ENCODE data around the gene KLK14. TPM values are rescaled to one million over a fixed set of nuclear protein-coding genes. Genes with fewer than 3 reads are reported as not detected.

The KLK14 gene
- total RNA-seq, 1 donor from 2014 or later: 0.23 TPM

GRCh38 chr19:51091895-51092873 is 9.5 kb upstream of the KLK14 start:
- Mint-ChIP-seq H3K9me3 (ENCODE audit: unreplicated experiment) (no peaks in the 10 kb centered on the region), H3K27me3 (ENCODE audit: low read depth, unreplicated experiment) (peaks cover 28% of the 10 kb centered on the region), H3K4me1 (ENCODE audit: low read depth, unreplicated experiment) (peaks cover 5% of the 10 kb centered on the region), H3K36me3 (ENCODE audit: low read depth, unreplicated experiment) (peaks cover 2% of the 10 kb centered on the region), H3K4me3 (ENCODE audit: unreplicated experiment) (no peak overlapping the region), H3K27ac (ENCODE audit: unreplicated experiment) (no peak overlapping the region)
- H3K4me1 ChIP-seq (ENCODE audit: insufficient read depth, low read length): no peaks in the 10 kb centered on the region
- H3K9ac ChIP-seq (ENCODE audit: low read length): no peak overlapping the region
- no peaks in the 10 kb centered on the region for H3K79me2 ChIP-seq (ENCODE audit: insufficient read depth, low read length)
- H3K4me3 ChIP-seq (ENCODE audit: insufficient read depth, low read depth, low read length): no peak overlapping the region
- H3K4me2 ChIP-seq (ENCODE audit: low read length): no peak overlapping the region
- no peaks in the 10 kb centered on the region for H3K36me3 ChIP-seq (ENCODE audit: insufficient read depth, low read length)
- TF ChIP-seq CTCF (IDR thresholded peaks at IDR 0.05; ENCODE audit: insufficient read depth, low read depth, low read length) (no peak), EZH2 (IDR thresholded peaks at IDR 0.05; ENCODE audit: insufficient read depth, low read length) (no peak)
- no peak overlapping the region for H3K27ac ChIP-seq (ENCODE audit: low read depth, low read length)
- no peaks in the 10 kb centered on the region for H3K9me3 ChIP-seq (ENCODE audit: insufficient read depth, low read depth, low read length)
- no peaks in the 10 kb centered on the region for H3K27me3 ChIP-seq (ENCODE audit: insufficient read depth, low read length)
- FAIRE-seq: no peak
- DNase-seq (ENCODE audit: low read depth): no peak
- peaks cover 24% of the 10 kb centered on the region for H4K20me1 ChIP-seq (ENCODE audit: insufficient read depth, low read length)
- no peak overlapping the region for H2AFZ ChIP-seq (ENCODE audit: low read depth, low read length)

DNA sequence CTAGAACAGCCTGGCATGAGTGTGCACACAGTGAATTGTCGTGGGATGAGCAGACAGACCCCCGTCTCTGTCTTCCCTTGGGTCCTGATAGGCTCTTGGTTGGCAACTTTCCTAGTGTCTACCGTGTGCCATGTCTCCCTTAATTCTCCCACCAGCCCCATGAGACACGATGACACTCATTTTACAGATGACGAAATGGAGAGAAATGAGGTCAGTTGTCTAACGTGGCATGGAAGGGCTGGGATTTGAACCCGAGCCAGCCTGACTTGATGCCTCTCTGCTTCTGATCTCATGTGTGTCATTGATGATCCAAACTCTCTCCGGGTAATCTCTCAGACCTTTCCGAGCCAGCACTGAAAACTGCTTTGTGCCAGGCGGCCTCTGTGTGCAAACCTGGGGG is 8.4 kb upstream of the KLK14 start:
- peaks cover 5% of the 10 kb centered on the region for H3K4me1 Mint-ChIP-seq (ENCODE audit: low read depth, unreplicated experiment)
- no peaks in the 10 kb centered on the region for H3K36me3 Mint-ChIP-seq (ENCODE audit: low read depth, unreplicated experiment)
- H3K9me3 ChIP-seq (ENCODE audit: insufficient read depth, low read depth, low read length): no peaks in the 10 kb centered on the region
- TF ChIP-seq EZH2 (IDR thresholded peaks at IDR 0.05; ENCODE audit: insufficient read depth, low read length): no peak
- TF ChIP-seq CTCF (IDR thresholded peaks at IDR 0.05; ENCODE audit: insufficient read depth, low read depth, low read length): no peak
- no peak overlapping the region for H3K4me3 ChIP-seq (ENCODE audit: insufficient read depth, low read depth, low read length)
- H3K4me2 ChIP-seq (ENCODE audit: low read length): no peak overlapping the region
- H3K9me3 Mint-ChIP-seq (ENCODE audit: unreplicated experiment): no peaks in the 10 kb centered on the region
- H3K27me3 Mint-ChIP-seq (ENCODE audit: low read depth, unreplicated experiment): peaks cover 37% of the 10 kb centered on the region
- no peak overlapping the region for H3K27ac ChIP-seq (ENCODE audit: low read depth, low read length)
- DNase-seq (ENCODE audit: low read depth): no peak
- no peaks in the 10 kb centered on the region for H3K4me1 ChIP-seq (ENCODE audit: insufficient read depth, low read length)
- no peaks in the 10 kb centered on the region for H3K27me3 ChIP-seq (ENCODE audit: insufficient read depth, low read length)
- no peaks in the 10 kb centered on the region for H3K79me2 ChIP-seq (ENCODE audit: insufficient read depth, low read length)
- H2AFZ ChIP-seq (ENCODE audit: low read depth, low read length): no peak overlapping the region
- peaks cover 16% of the 10 kb centered on the region for H4K20me1 ChIP-seq (ENCODE audit: insufficient read depth, low read length)
- no peaks in the 10 kb centered on the region for H3K36me3 ChIP-seq (ENCODE audit: insufficient read depth, low read length)
- no peak for FAIRE-seq
- no peak overlapping the region for H3K27ac Mint-ChIP-seq (ENCODE audit: unreplicated experiment)
- H3K4me3 Mint-ChIP-seq (ENCODE audit: unreplicated experiment): no peak overlapping the region
- H3K9ac ChIP-seq (ENCODE audit: low read length): no peak overlapping the region

- no peak for FAIRE-seq
- H3K4me3 Mint-ChIP-seq (ENCODE audit: unreplicated experiment): no peak overlapping the region
Measured at GRCh38 chr19:51090471-51090870, 7.8 kb upstream of the KLK14 start.

More at GRCh38 chr19:51090471-51090870, 7.8 kb upstream of the KLK14 start:
- Histone ChIP-seq H3K36me3 (ENCODE audit: insufficient read depth, low read length) (no peaks in the 10 kb centered on the region), H2AFZ (ENCODE audit: low read depth, low read length) (no peak overlapping the region), H4K20me1 (ENCODE audit: insufficient read depth, low read length) (peaks cover 11% of the 10 kb centered on the region), H3K9ac (ENCODE audit: low read length) (no peak overlapping the region), H3K27ac (ENCODE audit: low read depth, low read length) (no peak overlapping the region), H3K4me3 (ENCODE audit: insufficient read depth, low read depth, low read length) (no peak overlapping the region), H3K27me3 (ENCODE audit: insufficient read depth, low read length) (no peaks in the 10 kb centered on the region), H3K4me2 (ENCODE audit: low read length) (no peak overlapping the region), H3K4me1 (ENCODE audit: insufficient read depth, low read length) (no peaks in the 10 kb centered on the region), H3K9me3 (ENCODE audit: insufficient read depth, low read depth, low read length) (no peaks in the 10 kb centered on the region), H3K79me2 (ENCODE audit: insufficient read depth, low read length) (no peaks in the 10 kb centered on the region)
- no peaks in the 10 kb centered on the region for H3K9me3 Mint-ChIP-seq (ENCODE audit: unreplicated experiment)
- no peaks in the 10 kb centered on the region for H3K36me3 Mint-ChIP-seq (ENCODE audit: low read depth, unreplicated experiment)
- TF ChIP-seq EZH2 (IDR thresholded peaks at IDR 0.05; ENCODE audit: insufficient read depth, low read length) (no peak), CTCF (IDR thresholded peaks at IDR 0.05; ENCODE audit: insufficient read depth, low read depth, low read length) (no peak)
- peaks cover 5% of the 10 kb centered on the region for H3K4me1 Mint-ChIP-seq (ENCODE audit: low read depth, unreplicated experiment)
- no peak for DNase-seq (ENCODE audit: low read depth)
- H3K27ac Mint-ChIP-seq (ENCODE audit: unreplicated experiment): no peak overlapping the region
- peaks cover 37% of the 10 kb centered on the region for H3K27me3 Mint-ChIP-seq (ENCODE audit: low read depth, unreplicated experiment)

Data from astrocyte (in vitro differentiated cells and primary cell).